Testis (tissue), 3 donors: ENCODE results near the gene CFB. TPM values are rescaled to one million over a fixed set of nuclear protein-coding genes. Genes with fewer than 3 reads are reported as not detected.
A peak's percentile ranks its signal among the peaks of the same experiment; 100 is the strongest.

ENCODE experiments used
- DNase-seq: peaks from one replicate; pipeline ENCODE4 v3.0.0-alpha.2; 2019
- H3K27ac ChIP-seq, 2 donors: fragments of 200-600 bp; sonication (generic); one replicate each; pipeline ENCODE4 v1.5.1; 2019
- H3K27me3 ChIP-seq: fragments of 200-600 bp; sonication (generic); one replicate; pipeline ENCODE4 v1.5.1; 2019
- H3K36me3 ChIP-seq: fragments of 200-600 bp; sonication (generic); one replicate; pipeline ENCODE4 v1.5.1; 2017; ENCODE audit warnings: low read depth; ENCODE audit errors: missing control alignments
- H3K4me1 ChIP-seq: fragments of 200-600 bp; sonication (generic); one replicate; pipeline ENCODE4 v1.5.1; 2019
- H3K4me3 ChIP-seq, 2 donors: fragments of 200-600 bp; sonication (generic); one replicate each; pipeline ENCODE4 v1.5.1; 2017 to 2019
- H3K9me3 ChIP-seq: fragments of 200-600 bp; sonication (generic); one replicate; pipeline ENCODE4 v1.5.1; 2017
- CTCF ChIP-seq, 3 experiments: fragments of 450-650 bp in 2 of 3; fragments of 200-600 bp in 1 of 3; sonication (generic) in 1 of 3; IDR thresholded peaks; one replicate each; pipeline ENCODE4 v1.5.1; 2016 to 2019; ENCODE audit warnings: antibody characterized with exemption in 3 of 3, mild to moderate bottlenecking in 2 of 3, moderate library complexity in 1 of 3
- POLR2A ChIP-seq: fragments of 450-650 bp; IDR thresholded peaks from one replicate; pipeline ENCODE4 v1.6.1; 2017; ENCODE audit warnings: antibody characterized with exemption, mild to moderate bottlenecking, moderate library complexity
- WGBS, 2 donors: methylation state at CpG; one replicate each; pipeline ENCODE4 v1.1.5; 2018; 5-methylcytosine and 5-hydroxymethylcytosine counted together
- intact Hi-C: fragments of 100-400 bp; cut with DNase I; formaldehyde crosslinking; loops from one replicate; pipeline ENCODE4 v1.15.1; 2023; ENCODE audit warnings: low total_unique reads
- polyA plus RNA-seq: library from polyadenylated mRNA; stranded (reverse); fragments of 350-450 nt; fragmentation: Illumina TruSeq; extraction: RNeasy Lipid Tissue Mini Kit (QIAGEN cat#74804); gene quantifications from one replicate; pipeline ENCODE4 v1.2.3, GENCODE V29; 2014; ENCODE audit warnings: low read depth, low replicate concordance; ENCODE audit not compliant: insufficient read depth
- total RNA-seq, 2 donors: library from RNA; depleted of rRNA; stranded (reverse); fragments of >200 nt; gene quantifications; one replicate each; pipeline ENCODE4 v1.2.3, GENCODE V29; 2016

The CFB gene
- total and polyA plus RNA-seq, 3 donors from 2014 or later, result 4.8 to 38.6 (median 5.8) TPM

DNA sequence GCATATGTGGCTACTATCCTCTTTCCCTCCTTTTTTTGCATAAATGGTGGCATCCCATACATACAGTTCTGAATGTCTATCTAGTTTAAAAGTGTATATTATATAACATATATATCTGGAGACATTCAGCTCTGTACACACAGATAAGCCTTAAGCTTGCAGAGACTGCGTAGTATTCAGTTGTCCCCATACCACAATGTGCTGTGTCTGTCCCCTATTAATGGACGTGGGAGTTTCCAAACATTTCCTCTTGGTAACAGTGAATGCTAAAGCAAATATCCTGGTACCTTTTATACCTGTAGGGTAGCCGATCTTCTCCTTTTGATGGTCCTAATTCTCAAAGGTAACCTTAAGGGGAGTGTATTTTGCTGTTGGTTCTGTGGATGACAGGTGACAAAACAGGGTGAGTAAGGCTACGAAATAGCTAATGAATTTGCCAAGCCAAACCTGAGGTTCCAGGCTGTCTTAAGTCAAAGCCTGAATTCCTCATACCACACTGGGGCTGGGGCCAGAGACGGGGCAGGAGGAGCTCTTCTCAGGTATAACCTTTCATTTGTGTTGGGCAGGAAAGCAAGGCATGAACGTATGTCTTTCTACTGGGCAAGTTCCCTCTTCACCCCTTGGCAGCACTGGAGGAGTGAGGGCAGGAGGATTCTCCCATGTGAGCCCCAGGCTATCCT, 26.1 kb upstream of the CFB start:
- peaks cover 2% of the 10 kb centered on the region for H3K4me1 ChIP-seq
- H3K27me3 ChIP-seq, result no peaks in the 10 kb centered on the region
- no peaks in the 10 kb centered on the region for H3K9me3 ChIP-seq
- no peak for DNase-seq
- H3K4me3 ChIP-seq, result no peak overlapping the region
- 82 to 86% methylated on average over 6 of the region's 6 CpGs for WGBS, 2 donors
- TF ChIP-seq POLR2A, result no peak
- no peak for TF ChIP-seq CTCF (IDR thresholded peaks at IDR 0.05)
- intact Hi-C loops, result no loop called here
- no peak overlapping the region for H3K27ac ChIP-seq
- no peaks in the 10 kb centered on the region for H3K36me3 ChIP-seq

- no peaks in the 10 kb centered on the region for H3K36me3 ChIP-seq
- no peak overlapping the region for H3K4me3 ChIP-seq
- DNase-seq, result no peak
- H3K9me3 ChIP-seq, result no peaks in the 10 kb centered on the region
- 73 to 87% methylated on average over 2 of the region's 2 CpGs for WGBS, 2 donors
- no peak for TF ChIP-seq CTCF (IDR thresholded peaks at IDR 0.05)
- no peak for TF ChIP-seq POLR2A
- intact Hi-C loops, result no loop called here
- H3K27me3 ChIP-seq, result no peaks in the 10 kb centered on the region
- peaks cover 2% of the 10 kb centered on the region for H3K4me1 ChIP-seq
- H3K27ac ChIP-seq, result no peak overlapping the region
These were observed 25.1 kb upstream of the CFB start for GRCh38 chr6:31920811-31921210.

DNA sequence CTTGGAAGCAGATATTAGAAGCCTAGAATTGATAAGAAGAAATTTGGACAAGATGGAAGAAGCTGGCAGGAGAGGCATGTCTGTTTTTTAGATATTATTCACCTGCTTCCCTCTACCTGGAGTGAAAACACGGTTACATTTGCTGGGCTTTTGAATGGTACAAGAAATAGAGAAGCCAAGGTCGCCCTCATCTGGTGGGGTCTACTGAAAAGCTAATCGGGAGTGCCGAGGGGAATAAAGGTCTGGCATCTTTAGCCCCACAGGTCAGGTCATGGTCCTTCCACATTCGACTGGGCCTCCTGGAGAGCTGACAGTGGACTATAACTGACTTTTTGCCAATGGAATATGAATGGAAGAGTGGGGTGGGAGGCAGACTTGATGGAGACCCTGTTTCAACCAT, 23.0 kb upstream of the CFB start:
- intact Hi-C loops, result no loop called here
- peak; percentile 43 for DNase-seq
- Histone ChIP-seq H3K36me3 (no peaks in the 10 kb centered on the region), H3K27ac (no peak overlapping the region), H3K27me3 (no peaks in the 10 kb centered on the region), H3K4me3 (no peak overlapping the region), H3K4me1 (no peaks in the 10 kb centered on the region), H3K9me3 (no peaks in the 10 kb centered on the region)
- 31 to 40% methylated on average over 5 of the region's 5 CpGs for WGBS, 2 donors
- TF ChIP-seq POLR2A (no peak), CTCF (IDR thresholded peaks at IDR 0.05) (no peak)

DNA sequence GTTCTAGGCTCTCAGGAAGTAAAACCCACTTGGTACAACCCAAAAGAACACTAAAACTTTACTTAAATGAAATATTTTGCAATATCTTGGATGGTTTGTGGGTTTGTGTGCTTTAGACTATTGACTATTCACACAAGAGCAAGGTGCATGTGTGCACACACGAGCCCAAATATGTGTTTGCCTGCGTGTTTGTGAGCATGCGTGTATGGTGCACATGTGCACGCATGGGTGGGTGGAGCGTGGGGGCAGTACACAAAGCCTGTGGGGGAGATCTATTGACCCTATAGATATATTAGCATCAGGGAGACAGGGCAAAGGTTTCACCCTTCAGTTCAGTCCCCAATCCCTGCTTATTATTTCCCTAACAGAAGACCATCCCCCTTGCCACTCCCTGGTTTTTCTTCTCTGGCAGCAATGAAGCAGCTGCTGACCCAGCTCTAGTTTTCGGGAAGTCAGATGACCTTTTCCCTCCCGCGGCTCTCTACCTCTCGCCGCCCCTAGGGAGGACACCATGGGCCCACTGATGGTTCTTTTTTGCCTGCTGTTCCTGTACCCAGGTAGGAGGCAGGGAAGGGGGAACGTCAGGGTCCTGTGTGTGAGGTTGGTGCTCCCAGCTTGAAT, 18.5 kb upstream of the CFB start, which contains the start of gene C2:
TSS of gene C2 (plus strand) at position 476 of the 621 bp plus-strand sequence. CDS start at position 512, 36 bp downstream.
- DNase-seq, result no peak
- Histone ChIP-seq H3K36me3 (no peaks in the 10 kb centered on the region), H3K4me1 (no peaks in the 10 kb centered on the region), H3K27ac (no peak within 1 kb of the TSS), H3K27me3 (no peaks in the 10 kb centered on the region), H3K9me3 (no peaks in the 10 kb centered on the region), H3K4me3 (no peak within 1 kb of the TSS)
- TF ChIP-seq CTCF (IDR thresholded peaks at IDR 0.05), result no peak
- TF ChIP-seq POLR2A, result no peak
- 57 to 70% methylated on average over 11 of the region's 11 CpGs for WGBS, 2 donors
- intact Hi-C loops, result no loop called here
